ENCODE results near the gene CDH6. TPM values are rescaled to one million over a fixed set of nuclear protein-coding genes. Genes with fewer than 3 reads are reported as not detected.

The CDH6 gene
- total RNA-seq, 1 experiment from 2014 or later: 2.3 TPM

DNA sequence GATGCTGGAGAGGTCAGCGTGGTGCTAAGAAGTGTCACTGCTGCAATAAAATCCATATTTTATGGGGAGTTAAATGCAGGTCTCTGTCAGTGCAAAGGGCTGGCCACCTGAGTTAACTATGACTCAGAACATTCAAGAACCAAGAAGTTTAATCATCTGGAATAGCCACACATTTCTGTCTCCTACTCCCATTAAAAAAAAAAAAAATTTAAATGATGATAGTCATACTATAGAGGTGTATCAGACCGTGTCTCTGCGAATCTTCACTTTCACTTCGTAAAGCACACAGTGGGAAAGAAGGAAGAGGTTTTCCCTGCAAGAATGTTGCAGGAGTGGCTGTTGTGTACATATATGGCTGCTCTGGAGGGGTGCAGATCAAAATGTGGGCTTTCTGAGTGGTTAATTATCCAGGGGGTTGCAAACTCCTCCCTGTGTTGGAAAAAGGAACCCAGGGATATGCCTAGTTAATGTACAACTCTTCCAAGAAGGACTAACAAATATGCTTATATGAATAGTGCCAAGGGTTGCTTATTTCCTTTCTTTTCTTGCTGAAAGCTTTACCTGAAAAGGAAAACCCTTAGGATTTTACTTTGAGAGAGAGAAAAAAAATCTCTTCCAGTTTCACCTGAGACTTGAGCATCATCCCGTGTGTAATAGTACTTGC is 1.5 kb downstream of the CDH6 start:
- Mint-ChIP-seq H3K36me3 (ENCODE audit: insufficient read depth, unreplicated experiment) (peaks cover 8% of the 10 kb centered on the region), H3K27me3 (ENCODE audit: unreplicated experiment) (peaks cover 43% of the 10 kb centered on the region), H3K4me3 (ENCODE audit: low read depth, unreplicated experiment) (peak overlapping the region; percentile 63), H3K9me3 (ENCODE audit: low read depth, unreplicated experiment) (no peaks in the 10 kb centered on the region), H3K27ac (ENCODE audit: unreplicated experiment) (no peak overlapping the region), H3K4me1 (ENCODE audit: low read depth, unreplicated experiment) (peaks cover 18% of the 10 kb centered on the region)
- intact Hi-C loops (cut with micrococcal nuclease; ENCODE audit: unreplicated experiment): loop anchor here (5.0 kb wide), 1 partner anchor 793 kb away; no protein-coding TSS in a partner anchor
- CTCF ChIA-PET: no interaction called here
- BruUV-seq (replicated peaks): no TSS peak
- TF ChIP-seq, protein P1, sequence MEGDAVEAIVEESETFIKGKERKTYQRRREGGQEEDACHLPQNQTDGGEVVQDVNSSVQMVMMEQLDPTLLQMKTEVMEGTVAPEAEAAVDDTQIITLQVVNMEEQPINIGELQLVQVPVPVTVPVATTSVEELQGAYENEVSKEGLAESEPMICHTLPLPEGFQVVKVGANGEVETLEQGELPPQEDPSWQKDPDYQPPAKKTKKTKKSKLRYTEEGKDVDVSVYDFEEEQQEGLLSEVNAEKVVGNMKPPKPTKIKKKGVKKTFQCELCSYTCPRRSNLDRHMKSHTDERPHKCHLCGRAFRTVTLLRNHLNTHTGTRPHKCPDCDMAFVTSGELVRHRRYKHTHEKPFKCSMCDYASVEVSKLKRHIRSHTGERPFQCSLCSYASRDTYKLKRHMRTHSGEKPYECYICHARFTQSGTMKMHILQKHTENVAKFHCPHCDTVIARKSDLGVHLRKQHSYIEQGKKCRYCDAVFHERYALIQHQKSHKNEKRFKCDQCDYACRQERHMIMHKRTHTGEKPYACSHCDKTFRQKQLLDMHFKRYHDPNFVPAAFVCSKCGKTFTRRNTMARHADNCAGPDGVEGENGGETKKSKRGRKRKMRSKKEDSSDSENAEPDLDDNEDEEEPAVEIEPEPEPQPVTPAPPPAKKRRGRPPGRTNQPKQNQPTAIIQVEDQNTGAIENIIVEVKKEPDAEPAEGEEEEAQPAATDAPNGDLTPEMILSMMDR (IDR thresholded peaks at IDR 0.05; ENCODE audit: unreplicated experiment): no peak
- DNase-seq: no peak

DNA sequence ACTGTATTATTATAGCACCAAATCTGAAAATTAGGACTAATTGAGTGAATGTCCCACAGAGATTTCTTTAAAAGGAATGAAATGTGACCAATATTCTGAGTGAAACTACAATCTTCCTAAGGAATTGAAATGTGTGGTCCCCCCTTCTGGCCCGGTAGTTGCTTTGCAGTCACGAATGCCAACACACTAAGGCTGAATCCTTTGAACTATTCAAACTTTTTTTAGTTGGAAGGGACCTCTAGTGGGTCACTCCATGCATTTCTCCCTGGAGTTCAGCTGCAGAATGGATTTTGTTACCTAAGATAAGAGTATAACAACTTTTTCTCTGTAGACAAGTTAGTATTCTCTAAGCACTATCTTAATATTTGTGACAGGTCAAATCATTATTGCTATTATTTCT is 2.8 kb downstream of the CDH6 start:
- DNase-seq: no peak
- H3K27me3 Mint-ChIP-seq (ENCODE audit: unreplicated experiment): peaks cover 43% of the 10 kb centered on the region
- TF ChIP-seq, protein P1 (IDR thresholded peaks at IDR 0.05; ENCODE audit: unreplicated experiment): no peak
- no peaks in the 10 kb centered on the region for H3K9me3 Mint-ChIP-seq (ENCODE audit: low read depth, unreplicated experiment)
- H3K36me3 Mint-ChIP-seq (ENCODE audit: insufficient read depth, unreplicated experiment): peaks cover 8% of the 10 kb centered on the region
- H3K4me1 Mint-ChIP-seq (ENCODE audit: low read depth, unreplicated experiment): peaks cover 18% of the 10 kb centered on the region
- H3K27ac Mint-ChIP-seq (ENCODE audit: unreplicated experiment): no peak overlapping the region
- no TSS peak for BruUV-seq (replicated peaks)
- CTCF ChIA-PET: interaction anchor here (1.0 kb wide), 1 partner anchor 425 kb away, joined by 3 read pairs; no protein-coding TSS in a partner anchor
- intact Hi-C loops (cut with micrococcal nuclease; ENCODE audit: unreplicated experiment): loop anchor here (5.0 kb wide), 1 partner anchor 794 kb away; no protein-coding TSS in a partner anchor
- H3K4me3 Mint-ChIP-seq (ENCODE audit: low read depth, unreplicated experiment): no peak overlapping the region

GRCh38 chr5:31197183-31197582 is 3.7 kb downstream of the CDH6 start:
- Mint-ChIP-seq H3K27me3 (ENCODE audit: unreplicated experiment) (peaks cover 39% of the 10 kb centered on the region), H3K27ac (ENCODE audit: unreplicated experiment) (no peak overlapping the region), H3K9me3 (ENCODE audit: low read depth, unreplicated experiment) (no peaks in the 10 kb centered on the region), H3K36me3 (ENCODE audit: insufficient read depth, unreplicated experiment) (peaks cover 8% of the 10 kb centered on the region), H3K4me1 (ENCODE audit: low read depth, unreplicated experiment) (peaks cover 18% of the 10 kb centered on the region), H3K4me3 (ENCODE audit: low read depth, unreplicated experiment) (no peak overlapping the region)
- CTCF ChIA-PET: no interaction called here
- no peak for DNase-seq
- no TSS peak for BruUV-seq (replicated peaks)
- intact Hi-C loops (cut with micrococcal nuclease; ENCODE audit: unreplicated experiment): loop anchor here (5.0 kb wide), 1 partner anchor 795 kb away; no protein-coding TSS in a partner anchor
- TF ChIP-seq, protein P1 (IDR thresholded peaks at IDR 0.05; ENCODE audit: unreplicated experiment): no peak

GRCh38 chr5:31204958-31205357 is 11.5 kb downstream of the CDH6 start:
- TF ChIP-seq, protein P1 (IDR thresholded peaks at IDR 0.05; ENCODE audit: unreplicated experiment): no peak
- CTCF ChIA-PET: no interaction called here
- H3K4me3 Mint-ChIP-seq (ENCODE audit: low read depth, unreplicated experiment): no peak overlapping the region
- no peaks in the 10 kb centered on the region for H3K4me1 Mint-ChIP-seq (ENCODE audit: low read depth, unreplicated experiment)
- no TSS peak for BruUV-seq (replicated peaks)
- no peak overlapping the region for H3K27ac Mint-ChIP-seq (ENCODE audit: unreplicated experiment)
- H3K27me3 Mint-ChIP-seq (ENCODE audit: unreplicated experiment): no peaks in the 10 kb centered on the region
- no peaks in the 10 kb centered on the region for H3K36me3 Mint-ChIP-seq (ENCODE audit: insufficient read depth, unreplicated experiment)
- no peaks in the 10 kb centered on the region for H3K9me3 Mint-ChIP-seq (ENCODE audit: low read depth, unreplicated experiment)
- DNase-seq: no peak
- intact Hi-C loops (cut with micrococcal nuclease; ENCODE audit: unreplicated experiment): no loop called here
